HepG2 (cell line): Measurements from ENCODE around the gene SHISA5. TPM values are rescaled to one million over a fixed set of nuclear protein-coding genes. Genes with fewer than 3 reads are reported as not detected.
A peak's percentile ranks its signal among the peaks of the same experiment; 100 is the strongest.

Experiments used
- CERS6 ChIP-seq: sonication (generic); formaldehyde crosslinking; IDR thresholded peaks from 2 replicates; pipeline ENCODE4 v1.5.0; 2020; ENCODE audit warnings: missing genetic modification reagents
- CTCF ChIP-seq: sonication (generic); formaldehyde crosslinking; IDR thresholded peaks from 2 replicates; pipeline ENCODE4 v1.5.0; 2020; ENCODE audit warnings: mild to moderate bottlenecking, missing genetic modification reagents, moderate library complexity
- DPF2 ChIP-seq: sonication (generic); formaldehyde crosslinking; IDR thresholded peaks from 2 replicates; pipeline ENCODE4 v1.4.0; 2020; ENCODE audit warnings: mild to moderate bottlenecking, low read depth, missing genetic modification reagents, borderline replicate concordance
- KDM6A ChIP-seq: IDR thresholded peaks from 2 replicates; pipeline ENCODE4 v1.6.1; 2016; ENCODE audit warnings: low read depth
- MAFK ChIP-seq, 2 experiments: IDR thresholded peaks in 1 of 2; conservative IDR thresholded peaks in 1 of 2; 2 replicates each; pipeline ENCODE4 v1.6.1; 2011; ENCODE audit warnings: improper control_type of control experiment in 2 of 2, low read length in 2 of 2
- MIER2 ChIP-seq: IDR thresholded peaks from 2 replicates; pipeline ENCODE4 v1.6.1; 2016; ENCODE audit warnings: missing biosample characterization, missing genetic modification reagents
- RFX3 ChIP-seq: IDR thresholded peaks from 2 replicates; pipeline ENCODE4 v1.6.1; 2016; ENCODE audit warnings: missing biosample characterization, missing genetic modification reagents
- TERF1 ChIP-seq: sonication (generic); formaldehyde crosslinking; IDR thresholded peaks from 2 replicates; pipeline ENCODE4 v1.8.0; 2022; ENCODE audit warnings: mild to moderate bottlenecking, missing genetic modification reagents, moderate library complexity
- XRCC5 ChIP-seq: fragments of 200-400 bp; formaldehyde crosslinking; optimal IDR thresholded peaks from 2 replicates; pipeline ENCODE3; 2017; ENCODE audit warnings: mild to moderate bottlenecking, low read length
- ZBTB3 ChIP-seq: sonication (generic); formaldehyde crosslinking; IDR thresholded peaks from 2 replicates; pipeline ENCODE4 v1.4.0; 2020; ENCODE audit warnings: low read depth, mild to moderate bottlenecking, moderate library complexity, missing genetic modification reagents, borderline replicate concordance
- ZFY ChIP-seq: sonication (generic); formaldehyde crosslinking; IDR thresholded peaks from 2 replicates; pipeline ENCODE4 v1.4.0; 2020; ENCODE audit warnings: missing genetic modification reagents
- ZNF142 ChIP-seq: sonication (generic); formaldehyde crosslinking; IDR thresholded peaks from 2 replicates; pipeline ENCODE4 v1.4.0; 2020; ENCODE audit warnings: missing genetic modification reagents
- ZNF225 ChIP-seq: sonication (generic); formaldehyde crosslinking; IDR thresholded peaks from 2 replicates; pipeline ENCODE4 v1.4.0; 2020; ENCODE audit warnings: mild to moderate bottlenecking, missing genetic modification reagents
- ZNF232 ChIP-seq: sonication (generic); formaldehyde crosslinking; IDR thresholded peaks from 2 replicates; pipeline ENCODE4 v1.4.0; 2020; ENCODE audit warnings: missing genetic modification reagents, borderline replicate concordance
- ZNF326 ChIP-seq: sonication (generic); formaldehyde crosslinking; IDR thresholded peaks from 2 replicates; pipeline ENCODE4 v1.4.0; 2020; ENCODE audit warnings: missing genetic modification reagents, borderline replicate concordance
- ZNF335 ChIP-seq: sonication (generic); formaldehyde crosslinking; IDR thresholded peaks from 2 replicates; pipeline ENCODE4 v1.4.0; 2020; ENCODE audit warnings: missing genetic modification reagents
- ZNF383 ChIP-seq: sonication (generic); formaldehyde crosslinking; IDR thresholded peaks from 2 replicates; pipeline ENCODE4 v1.4.0; 2020; ENCODE audit warnings: missing genetic modification reagents, mild to moderate bottlenecking, borderline replicate concordance
- ZNF615 ChIP-seq: sonication (generic); formaldehyde crosslinking; IDR thresholded peaks from 2 replicates; pipeline ENCODE4 v1.5.0; 2020; ENCODE audit warnings: mild to moderate bottlenecking, missing genetic modification reagents, borderline replicate concordance
- ZNF839 ChIP-seq: sonication (generic); formaldehyde crosslinking; IDR thresholded peaks from 2 replicates; pipeline ENCODE4 v1.4.0; 2020; ENCODE audit warnings: missing genetic modification reagents, mild to moderate bottlenecking, borderline replicate concordance
- polyA plus RNA-seq, 8 experiments: library from polyadenylated mRNA; depleted of rRNA in 3 of 8; stranded (reverse) in 7 of 8; unstranded in 1 of 8; fragments of >200 nt; fragmentation: Illumina TruSeq in 4 of 8; extraction: Trizol in 4 of 8; gene quantifications; 2 replicates each; pipeline versions ENCODE4 v1.2.1 to v1.2.3, GENCODE V29; 2011 to 2016; ENCODE audit warnings: low read depth in 4 of 8, missing spikeins in 1 of 8, mixed read lengths in 1 of 8; ENCODE audit not compliant: insufficient read depth in 1 of 8
- total RNA-seq, 5 experiments: library from RNA; depleted of rRNA; stranded (reverse); fragments of >200 nt; fragmentation: Illumina TruSeq; extraction: Trizol; gene quantifications; 2 replicates each; pipeline ENCODE4 v1.2.3, GENCODE V29; 2016; ENCODE audit warnings: low read depth in 1 of 5

The SHISA5 gene
- total and polyA plus RNA-seq, 2 of the 13 experiments (the other 11 are each of a cell fraction or from before 2014, with no cell fraction given): 75.8 to 91.4 TPM

- no peak for TF ChIP-seq ZNF142 (CRISPR knock-in tag)
- TF ChIP-seq ZFY (CRISPR knock-in tag): peak; percentile 30; the same call in 1 of the 2 replicates
- TF ChIP-seq ZNF383 (CRISPR knock-in tag): no peak
- no peak for TF ChIP-seq ZNF839
- no peak for TF ChIP-seq MIER2 (CRISPR knock-in tag)
- TF ChIP-seq CERS6 (CRISPR knock-in tag): no peak
- TF ChIP-seq ZNF225 (CRISPR knock-in tag): 0 out of 2 replicates have a peak, but pooled peaks have one; percentile 64
- no peak for TF ChIP-seq DPF2 (CRISPR knock-in tag)
- peak; percentile 98 for TF ChIP-seq CTCF (CRISPR knock-in tag)
- TF ChIP-seq ZBTB3 (CRISPR knock-in tag): no peak
- TF ChIP-seq XRCC5: peak; percentile 44
- TF ChIP-seq KDM6A: no peak; the same call in 1 of the 2 replicates
- TF ChIP-seq RFX3 (CRISPR knock-in tag): no peak
- 0 out of 2 replicates have a peak, but pooled peaks have one; percentile 78 for TF ChIP-seq ZNF335 (CRISPR knock-in tag)
- no peak for TF ChIP-seq ZNF326 (CRISPR knock-in tag)
- no peak for TF ChIP-seq TERF1 (CRISPR knock-in tag)
- TF ChIP-seq ZNF232 (CRISPR knock-in tag): no peak
- TF ChIP-seq ZNF615: no peak
- no peak for TF ChIP-seq MAFK (conservative IDR thresholded peaks at IDR 0.05 in 1 of 2, IDR thresholded peaks at IDR 0.05 in 1 of 2; ENCODE audit: low read length in 2 of 2)
These were observed 3.5 kb upstream of the SHISA5 start (continued) for GRCh38 chr3:48507256-48508061.
